ENCODE measurements around the gene MMP25. TPM values are rescaled to one million over a fixed set of nuclear protein-coding genes. Genes with fewer than 3 reads are reported as not detected.

The MMP25 gene
- total RNA-seq, 4 donors from 2014 or later = 1.2 to 38.8 (median 2.2) TPM

GRCh38 chr16:3026609-3027488 is 19.5 kb upstream of the MMP25 start:
- no peak for TF ChIP-seq CTCF (IDR thresholded peaks at IDR 0.05)
- no peak for ATAC-seq (ENCODE audit: low FRiP score)
- no peak for DNase-seq (ENCODE audit: low spot score)

GRCh38 chr16:3027489-3027795 is 18.9 kb upstream of the MMP25 start:
- no peak for ATAC-seq (ENCODE audit: low FRiP score)
- no peak for DNase-seq (ENCODE audit: low spot score)
- no peak for TF ChIP-seq CTCF (IDR thresholded peaks at IDR 0.05)

- ATAC-seq (ENCODE audit: low FRiP score) (peak; percentile 28), DNase-seq (ENCODE audit: low spot score) (peak; percentile 82)
- no peak for TF ChIP-seq CTCF (IDR thresholded peaks at IDR 0.05)
Measured at GRCh38 chr16:3027983-3028715, 18.2 kb upstream of the MMP25 start.

GRCh38 chr16:3028716-3029319 is 17.5 kb upstream of the MMP25 start:
- no peak for TF ChIP-seq CTCF (IDR thresholded peaks at IDR 0.05)
- no peak for ATAC-seq (ENCODE audit: low FRiP score)
- no peak for DNase-seq (ENCODE audit: low spot score)

- ATAC-seq (ENCODE audit: low FRiP score) = no peak
- TF ChIP-seq CTCF (IDR thresholded peaks at IDR 0.05) = no peak
Measured at GRCh38 chr16:3029491-3030221, 16.7 kb upstream of the MMP25 start.

GRCh38 chr16:3030222-3031212 is 15.8 kb upstream of the MMP25 start:
- ATAC-seq (ENCODE audit: low FRiP score) (no peak), DNase-seq (ENCODE audit: low spot score) (no peak)
- TF ChIP-seq CTCF (IDR thresholded peaks at IDR 0.05) = no peak

More at GRCh38 chr16:3029491-3030221, 16.7 kb upstream of the MMP25 start:
- no peak for DNase-seq (ENCODE audit: low spot score)

Data from omental fat pad (tissue), 4 donors.